HepG2 (cell line): Measurements from ENCODE around the gene GRM4. TPM values are rescaled to one million over a fixed set of nuclear protein-coding genes. Genes with fewer than 3 reads are reported as not detected.

Experiments used
- ATAC-seq: fragments of 200-7000 bp; cut with Tn5 transposase; 3 replicates; pipeline ENCODE4 v1.9.1; 2020; ENCODE audit warnings: mild to moderate bottlenecking, moderate library complexity
- BruUV-seq: library from RNA; stranded (reverse); fragments of 400-500 nt; replicated peaks from 2 replicates; lab custom pipeline; 2021; lab: Mats Ljungman, UMichigan
- CTCF ChIA-PET: fragments of 300-600 bp; formaldehyde crosslinking; extraction: SDS; loops from one replicate; lab custom pipeline; 2021; ENCODE audit warnings: low total read pairs, inconsistent platforms, low intra/inter-chr PET ratio; lab: Yijun Ruan, JAX
- POLR2A ChIA-PET: fragments of 350-600 bp; sonication (Branson Sonifier 250); formaldehyde crosslinking; loops from one replicate; lab custom pipeline; 2020; ENCODE audit warnings: antibody characterized with exemption, inconsistent platforms; lab: Yijun Ruan, JAX
- DNase-seq: peaks from one replicate; pipeline ENCODE4 v3.0.0-alpha.2; 2015; ENCODE audit warnings: low spot score
- FAIRE-seq: peaks from 3 replicates; lab custom pipeline; 2011; peaks lifted over from hg19 to GRCh38; lab: Jason Lieb, UNC
- H2AFZ ChIP-seq: one replicate; pipeline ENCODE4 v1.6.1; 2011; ENCODE audit warnings: low read length, inconsistent platforms
- H3K27ac ChIP-seq: fragments of 300-600 bp; 3 replicates; pipeline ENCODE4 v1.8.0; 2011; ENCODE audit warnings: mixed run types, mild to moderate bottlenecking, mixed read lengths, low read length, inconsistent platforms; ENCODE audit not compliant: insufficient read depth; ENCODE audit errors: extremely low read length
- H3K27me3 ChIP-seq, 2 experiments: fragments of 200-600 bp in 1 of 2; 2 replicates in 1 of 2; 3 replicates in 1 of 2; pipeline versions ENCODE4 v1.6.0 to v1.8.0; 2011; ENCODE audit warnings: low read length in 2 of 2, mild to moderate bottlenecking in 2 of 2, moderate library complexity in 2 of 2, inconsistent platforms in 1 of 2; ENCODE audit not compliant: insufficient read depth in 2 of 2, control insufficient read depth in 1 of 2
- H3K36me3 ChIP-seq, 2 experiments: fragments of 200-600 bp in 1 of 2; replicated peaks in 1 of 2; 2 replicates in 1 of 2; 3 replicates in 1 of 2; pipeline versions ENCODE4 v1.5.1 to v1.8.0; 2011; ENCODE audit warnings: low read length in 2 of 2, inconsistent platforms in 1 of 2; ENCODE audit not compliant: insufficient read depth in 2 of 2, control insufficient read depth in 1 of 2
- H3K4me1 ChIP-seq: 2 replicates; pipeline ENCODE4 v1.5.1; 2012; ENCODE audit warnings: low read length, inconsistent platforms; ENCODE audit not compliant: insufficient read depth
- H3K4me2 ChIP-seq: 2 replicates; pipeline ENCODE4 v1.6.0; 2011; ENCODE audit warnings: low read depth, low read length, inconsistent platforms
- H3K4me3 ChIP-seq, 3 experiments: fragments of 200-600 bp in 1 of 3; sonication (generic), shearing (Covaris generic) in 1 of 3; replicated peaks in 1 of 3; 2 replicates each; pipeline ENCODE4 v1.5.1; 2011 to 2016; ENCODE audit warnings: low read length in 3 of 3, inconsistent platforms in 2 of 3, low read depth in 2 of 3, mild to moderate bottlenecking in 2 of 3, control low read depth in 1 of 3, mixed read lengths in 1 of 3; ENCODE audit not compliant: insufficient read depth in 1 of 3
- H3K79me2 ChIP-seq: one replicate; pipeline ENCODE4 v1.6.1; 2011; ENCODE audit warnings: low read length, inconsistent platforms; ENCODE audit not compliant: insufficient read depth
- H3K9ac ChIP-seq: 2 replicates; pipeline ENCODE4 v1.6.0; 2011; ENCODE audit warnings: mild to moderate bottlenecking, low read depth, low read length, inconsistent platforms; ENCODE audit not compliant: insufficient read depth
- H3K9me3 ChIP-seq: 2 replicates; pipeline ENCODE4 v1.5.1; 2012; ENCODE audit warnings: mild to moderate bottlenecking, low read length
- H4K20me1 ChIP-seq: 2 replicates; pipeline ENCODE4 v1.6.0; 2011; ENCODE audit warnings: inconsistent platforms, mild to moderate bottlenecking, low read length, moderate library complexity; ENCODE audit not compliant: insufficient read depth
- AHR ChIP-seq: IDR thresholded peaks from 2 replicates; pipeline ENCODE4 v1.6.1; 2018; ENCODE audit warnings: missing genetic modification reagents, missing compliant biosample characterization
- EZH2 ChIP-seq: conservative IDR thresholded peaks from 2 replicates; pipeline ENCODE4 v1.6.1; 2012; ENCODE audit warnings: mild to moderate bottlenecking, low read depth, low read length, moderate library complexity
- PLRG1 ChIP-seq: fragments of 450-650 bp; conservative IDR thresholded peaks from 2 replicates; pipeline ENCODE4 v1.6.1; 2016
- SATB2 ChIP-seq: sonication (generic); formaldehyde crosslinking; IDR thresholded peaks from 2 replicates; pipeline ENCODE4 v1.5.0; 2020; ENCODE audit warnings: missing genetic modification reagents
- ZMAT3 ChIP-seq: sonication (generic); formaldehyde crosslinking; conservative IDR thresholded peaks from 2 replicates; pipeline ENCODE4 v1.7.0; 2021; ENCODE audit warnings: missing genetic modification reagents
- ZNF768 ChIP-seq: sonication (generic); formaldehyde crosslinking; IDR thresholded peaks from 2 replicates; pipeline ENCODE4 v1.4.0; 2020; ENCODE audit warnings: missing genetic modification reagents
- WGBS: methylation state at CpG from one replicate; pipeline ENCODE4 v1.1.6; 2017; ENCODE audit warnings: low lambda C conversion rate; 5-methylcytosine and 5-hydroxymethylcytosine counted together
- in situ Hi-C: cut with HindIII; loops from 2 replicates; pipeline ENCODE4 v1.10.0; 2017; ENCODE audit warnings: low pct_unique_long_range_greater_than_20kb; ENCODE audit not compliant: extremely low pct_ligation_motif_present
- intact Hi-C: fragments of 100-400 bp; cut with micrococcal nuclease; formaldehyde crosslinking; loops from one replicate; pipeline ENCODE4 v1.10.0; 2022; ENCODE audit not compliant: unreplicated experiment
- polyA plus RNA-seq, 8 experiments: library from polyadenylated mRNA; depleted of rRNA in 3 of 8; stranded (reverse) in 7 of 8; unstranded in 1 of 8; fragments of >200 nt; fragmentation: Illumina TruSeq in 4 of 8; extraction: Trizol in 4 of 8; gene quantifications; 2 replicates each; pipeline versions ENCODE4 v1.2.1 to v1.2.3, GENCODE V29; 2011 to 2016; ENCODE audit warnings: low read depth in 4 of 8, missing spikeins in 1 of 8, mixed read lengths in 1 of 8; ENCODE audit not compliant: insufficient read depth in 1 of 8
- total RNA-seq, 5 experiments: library from RNA; depleted of rRNA; stranded (reverse); fragments of >200 nt; fragmentation: Illumina TruSeq; extraction: Trizol; gene quantifications; 2 replicates each; pipeline ENCODE4 v1.2.3, GENCODE V29; 2016; ENCODE audit warnings: low read depth in 1 of 5
- TF ChIP-seq, protein P1 (sequence below): fragments of 450-650 bp; IDR thresholded peaks from 2 replicates; pipeline ENCODE4 v1.6.1; 2016
- TF ChIP-seq, protein P2 (sequence below): IDR thresholded peaks from 2 replicates; pipeline ENCODE4 v1.6.1; 2016; ENCODE audit warnings: mild to moderate bottlenecking, missing biosample characterization, missing genetic modification reagents

GRM4 gene
- total and polyA plus RNA-seq, 2 of the 13 experiments (the other 11 are each of a cell fraction or from before 2014, with no cell fraction given): not detected

DNA sequence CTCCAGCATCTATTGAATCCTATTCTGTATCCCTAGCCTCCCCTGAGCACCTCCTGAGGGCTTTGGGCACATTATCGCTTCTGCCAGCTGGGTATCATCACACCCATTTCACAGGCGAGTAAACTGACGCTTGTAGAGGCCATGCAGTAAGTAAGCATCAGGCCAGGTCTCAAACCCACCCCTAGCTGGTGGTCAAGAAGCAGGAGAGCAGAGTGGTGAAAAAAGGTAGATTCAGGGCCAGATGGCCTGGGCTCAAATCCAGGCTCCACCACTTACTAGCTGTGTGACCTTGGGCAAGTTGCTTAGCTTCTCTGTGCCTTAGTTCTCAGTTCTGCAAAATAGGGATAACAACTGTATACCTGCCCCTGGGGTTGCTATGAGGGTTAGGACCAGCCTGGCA, 19.9 kb downstream of the GRM4 start (continued):
- TF ChIP-seq ZMAT3 (CRISPR knock-in tag) (no peak), ZNF768 (CRISPR knock-in tag) (peak; percentile 66), AHR (CRISPR knock-in tag) (no peak)
- TF ChIP-seq, protein P1, sequence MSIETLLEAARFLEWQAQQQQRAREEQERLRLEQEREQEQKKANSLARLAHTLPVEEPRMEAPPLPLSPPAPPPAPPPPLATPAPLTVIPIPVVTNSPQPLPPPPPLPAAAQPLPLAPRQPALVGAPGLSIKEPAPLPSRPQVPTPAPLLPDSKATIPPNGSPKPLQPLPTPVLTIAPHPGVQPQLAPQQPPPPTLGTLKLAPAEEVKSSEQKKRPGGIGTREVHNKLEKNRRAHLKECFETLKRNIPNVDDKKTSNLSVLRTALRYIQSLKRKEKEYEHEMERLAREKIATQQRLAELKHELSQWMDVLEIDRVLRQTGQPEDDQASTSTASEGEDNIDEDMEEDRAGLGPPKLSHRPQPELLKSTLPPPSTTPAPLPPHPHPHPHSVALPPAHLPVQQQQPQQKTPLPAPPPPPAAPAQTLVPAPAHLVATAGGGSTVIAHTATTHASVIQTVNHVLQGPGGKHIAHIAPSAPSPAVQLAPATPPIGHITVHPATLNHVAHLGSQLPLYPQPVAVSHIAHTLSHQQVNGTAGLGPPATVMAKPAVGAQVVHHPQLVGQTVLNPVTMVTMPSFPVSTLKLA: no peak
- TF ChIP-seq, protein P2, sequence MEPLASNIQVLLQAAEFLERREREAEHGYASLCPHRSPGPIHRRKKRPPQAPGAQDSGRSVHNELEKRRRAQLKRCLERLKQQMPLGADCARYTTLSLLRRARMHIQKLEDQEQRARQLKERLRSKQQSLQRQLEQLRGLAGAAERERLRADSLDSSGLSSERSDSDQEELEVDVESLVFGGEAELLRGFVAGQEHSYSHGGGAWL: no peak

DNA sequence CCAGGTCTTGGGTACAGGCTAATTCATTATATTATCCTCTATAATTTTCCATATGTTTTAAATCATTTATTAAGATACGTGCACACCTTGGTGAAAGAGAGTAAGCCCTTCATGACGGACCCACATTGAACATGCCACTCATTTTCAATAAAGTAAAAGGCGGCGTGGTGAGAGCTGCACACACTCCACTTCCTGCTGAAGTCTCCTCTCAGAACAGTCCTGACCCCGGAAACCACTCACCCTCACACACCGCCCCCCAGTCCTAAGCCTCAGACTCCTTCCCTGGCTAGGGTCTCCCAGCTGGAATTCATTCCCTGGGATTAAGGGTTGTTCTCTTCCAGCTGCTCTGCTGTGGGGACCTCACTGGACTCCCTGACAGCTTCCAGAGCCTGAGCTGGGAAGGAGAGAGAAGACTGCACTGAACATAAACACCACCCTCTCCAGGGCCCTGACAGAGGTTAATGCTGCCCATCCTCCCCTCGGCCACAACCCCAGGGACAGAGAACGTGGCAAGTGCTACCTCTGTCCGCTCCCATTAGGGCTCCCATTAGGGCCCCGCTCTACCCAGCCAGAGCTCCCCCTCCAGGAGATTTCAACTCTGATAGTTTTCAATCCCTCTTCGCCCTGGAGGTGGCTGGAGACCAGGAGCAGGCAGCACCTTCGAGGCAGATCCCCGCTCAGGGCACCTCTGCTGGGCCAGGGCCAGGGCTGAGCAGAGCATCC, 24.8 kb downstream of the GRM4 start:
- Histone ChIP-seq H3K4me3 (no peak overlapping the region), H3K9me3 (no peaks in the 10 kb centered on the region), H3K4me1 (no peaks in the 10 kb centered on the region), H3K79me2 (no peaks in the 10 kb centered on the region), H4K20me1 (no peaks in the 10 kb centered on the region; the same call in 1 of the 2 replicates), H2AFZ (no peak overlapping the region), H3K36me3 (no peaks in the 10 kb centered on the region), H3K27ac (no peak overlapping the region), H3K27me3 (peaks cover 12 to 56% of the 10 kb centered on the region in 2 experiments), H3K9ac (no peak overlapping the region), H3K4me2 (no peak overlapping the region)
- intact Hi-C loops (no loop called here), in situ Hi-C loops (no loop called here)
- ChIA-PET POLR2A (no interaction called here), CTCF (no interaction called here)
- BruUV-seq: no TSS peak
- no peak for FAIRE-seq
- no peak for TF ChIP-seq PLRG1
- TF ChIP-seq SATB2 (CRISPR knock-in tag): no peak
- 0 out of 2 replicates have a peak, but pooled peaks have one; percentile 49 for TF ChIP-seq EZH2
- 13% methylated on average over 13 of the region's 13 CpGs for WGBS
- ATAC-seq: no peak
- no peak for DNase-seq
